ENCODE results near the gene PCBP1.

DNA sequence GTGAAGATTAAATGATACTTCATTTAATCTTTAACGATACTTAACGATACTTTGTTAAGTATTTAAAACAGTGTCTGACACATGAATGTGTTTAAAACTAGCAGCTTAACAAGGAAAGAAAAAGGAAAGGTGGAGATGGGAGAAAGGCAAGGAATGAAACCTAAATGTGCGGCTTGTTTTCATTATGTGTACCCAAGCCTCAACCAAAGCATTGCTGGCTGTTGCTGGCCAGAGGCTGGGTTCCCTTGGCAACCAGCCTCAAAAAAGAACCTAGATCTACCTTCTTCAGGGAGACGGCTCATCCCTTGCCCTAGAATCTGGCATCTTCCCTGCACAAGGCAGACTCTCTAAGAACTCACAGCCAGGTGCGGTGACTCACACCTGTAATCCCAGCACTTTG, 13.8 kb upstream of the PCBP1 start:
- TF ChIP-seq EP300 (IDR thresholded peaks at IDR 0.05) (no peak), POLR2A (IDR thresholded peaks at IDR 0.05) (no peak)
- TF ChIP-seq, protein P1, sequence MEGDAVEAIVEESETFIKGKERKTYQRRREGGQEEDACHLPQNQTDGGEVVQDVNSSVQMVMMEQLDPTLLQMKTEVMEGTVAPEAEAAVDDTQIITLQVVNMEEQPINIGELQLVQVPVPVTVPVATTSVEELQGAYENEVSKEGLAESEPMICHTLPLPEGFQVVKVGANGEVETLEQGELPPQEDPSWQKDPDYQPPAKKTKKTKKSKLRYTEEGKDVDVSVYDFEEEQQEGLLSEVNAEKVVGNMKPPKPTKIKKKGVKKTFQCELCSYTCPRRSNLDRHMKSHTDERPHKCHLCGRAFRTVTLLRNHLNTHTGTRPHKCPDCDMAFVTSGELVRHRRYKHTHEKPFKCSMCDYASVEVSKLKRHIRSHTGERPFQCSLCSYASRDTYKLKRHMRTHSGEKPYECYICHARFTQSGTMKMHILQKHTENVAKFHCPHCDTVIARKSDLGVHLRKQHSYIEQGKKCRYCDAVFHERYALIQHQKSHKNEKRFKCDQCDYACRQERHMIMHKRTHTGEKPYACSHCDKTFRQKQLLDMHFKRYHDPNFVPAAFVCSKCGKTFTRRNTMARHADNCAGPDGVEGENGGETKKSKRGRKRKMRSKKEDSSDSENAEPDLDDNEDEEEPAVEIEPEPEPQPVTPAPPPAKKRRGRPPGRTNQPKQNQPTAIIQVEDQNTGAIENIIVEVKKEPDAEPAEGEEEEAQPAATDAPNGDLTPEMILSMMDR (IDR thresholded peaks at IDR 0.05), result no peak
